Testis (tissue), 2 donors: ENCODE data around the gene ZNF680.

Source experiments
- POLR2A ChIP-seq: fragments of 450-650 bp; IDR thresholded peaks from one replicate; pipeline ENCODE4 v1.6.1; 2017; ENCODE audit warnings: antibody characterized with exemption, mild to moderate bottlenecking, moderate library complexity
- TF ChIP-seq, protein P1 (sequence below), 3 experiments: fragments of 450-650 bp in 2 of 3; fragments of 200-600 bp in 1 of 3; sonication (generic) in 1 of 3; IDR thresholded peaks; one replicate each; pipeline ENCODE4 v1.5.1; 2016 to 2019; ENCODE audit warnings: antibody characterized with exemption in 3 of 3, mild to moderate bottlenecking in 2 of 3, moderate library complexity in 1 of 3

DNA sequence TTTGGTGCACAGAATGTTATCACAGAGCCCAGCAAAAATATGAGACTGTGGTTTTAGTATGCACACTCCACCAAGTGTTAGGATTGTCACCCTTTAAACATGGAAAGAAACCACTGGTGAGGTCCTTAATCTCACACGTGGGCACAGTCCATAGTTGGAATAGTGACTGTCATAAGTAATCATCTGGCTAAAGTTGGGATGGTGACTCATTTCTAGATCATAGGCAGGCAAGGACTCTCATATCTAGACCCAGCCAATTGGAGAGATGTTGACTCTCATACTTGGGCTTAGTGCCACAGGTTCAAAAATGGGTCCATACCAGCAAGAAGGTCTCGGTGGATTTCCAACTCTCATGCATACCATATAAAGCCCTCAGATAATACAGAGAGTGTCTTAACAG, 39.6 kb upstream of the ZNF680 start:
- TF ChIP-seq, protein P1, sequence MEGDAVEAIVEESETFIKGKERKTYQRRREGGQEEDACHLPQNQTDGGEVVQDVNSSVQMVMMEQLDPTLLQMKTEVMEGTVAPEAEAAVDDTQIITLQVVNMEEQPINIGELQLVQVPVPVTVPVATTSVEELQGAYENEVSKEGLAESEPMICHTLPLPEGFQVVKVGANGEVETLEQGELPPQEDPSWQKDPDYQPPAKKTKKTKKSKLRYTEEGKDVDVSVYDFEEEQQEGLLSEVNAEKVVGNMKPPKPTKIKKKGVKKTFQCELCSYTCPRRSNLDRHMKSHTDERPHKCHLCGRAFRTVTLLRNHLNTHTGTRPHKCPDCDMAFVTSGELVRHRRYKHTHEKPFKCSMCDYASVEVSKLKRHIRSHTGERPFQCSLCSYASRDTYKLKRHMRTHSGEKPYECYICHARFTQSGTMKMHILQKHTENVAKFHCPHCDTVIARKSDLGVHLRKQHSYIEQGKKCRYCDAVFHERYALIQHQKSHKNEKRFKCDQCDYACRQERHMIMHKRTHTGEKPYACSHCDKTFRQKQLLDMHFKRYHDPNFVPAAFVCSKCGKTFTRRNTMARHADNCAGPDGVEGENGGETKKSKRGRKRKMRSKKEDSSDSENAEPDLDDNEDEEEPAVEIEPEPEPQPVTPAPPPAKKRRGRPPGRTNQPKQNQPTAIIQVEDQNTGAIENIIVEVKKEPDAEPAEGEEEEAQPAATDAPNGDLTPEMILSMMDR (IDR thresholded peaks at IDR 0.05) = no peak
- TF ChIP-seq POLR2A = no peak
